Mononuclear cell (primary cell): ENCODE data around the gene NBL1. TPM values are rescaled to one million over a fixed set of nuclear protein-coding genes. Genes with fewer than 3 reads are reported as not detected.

Source experiments
- total RNA-seq: library from RNA; depleted of rRNA; stranded (reverse); fragments of >200 nt; gene quantifications from one replicate; pipeline ENCODE4 v1.2.3, GENCODE V29; 2012

NBL1 gene
- total RNA-seq, 1 donor: 5.7 TPM

Other genes starting within 250 kb of the NBL1 start
- 128 TPM for gene CAPZB, start 158.8 kb upstream of the NBL1 start, total RNA-seq
- 0.31 TPM for gene HTR6, start 20.6 kb downstream of the NBL1 start, total RNA-seq
- gene TMCO4, start 155.6 kb downstream of the NBL1 start, total RNA-seq: 11.1 TPM
- gene RNF186, start 171.0 kb downstream of the NBL1 start, total RNA-seq: not detected
- 8.7 TPM for gene OTUD3, start 238.1 kb downstream of the NBL1 start, total RNA-seq